Peyer's patch (tissue), 4 donors: ENCODE results near the gene ANKH. TPM values are rescaled to one million over a fixed set of nuclear protein-coding genes. Genes with fewer than 3 reads are reported as not detected.
A peak's percentile ranks its signal among the peaks of the same experiment; 100 is the strongest.

Source experiments
- DNase-seq, 3 donors: peaks; one replicate each; pipeline ENCODE4 v3.0.0-alpha.2; 2017 to 2019
- H3K27ac ChIP-seq, 4 donors: fragments of 200-600 bp; sonication (generic); one replicate each; pipeline ENCODE4 v1.5.1; 2016 to 2019
- H3K27me3 ChIP-seq, 2 donors: fragments of 200-600 bp; sonication (generic); one replicate each; pipeline ENCODE4 v1.5.1; 2019
- H3K36me3 ChIP-seq, 3 donors: fragments of 200-600 bp; sonication (generic); one replicate each; pipeline ENCODE4 v1.5.1; 2016 to 2019
- H3K4me1 ChIP-seq, 4 donors: fragments of 200-600 bp; sonication (generic); one replicate each; pipeline ENCODE4 v1.5.1; 2016 to 2019
- H3K4me3 ChIP-seq, 4 donors: fragments of 200-600 bp; sonication (generic); 1 replicate in 3 of 4; 2 replicates in 1 of 4; pipeline ENCODE4 v1.5.1; 2016 to 2019; ENCODE audit warnings: mild to moderate bottlenecking in 1 of 4
- H3K9me3 ChIP-seq, 4 donors: fragments of 200-600 bp; sonication (generic); one replicate each; pipeline ENCODE4 v1.5.1; 2016 to 2019; ENCODE audit warnings: mild to moderate bottlenecking in 1 of 4
- POLR2A ChIP-seq, 2 donors: fragments of 450-650 bp; IDR thresholded peaks; one replicate each; pipeline ENCODE4 v1.5.1; 2017; ENCODE audit warnings: antibody characterized with exemption in 2 of 2, mild to moderate bottlenecking in 2 of 2, moderate library complexity in 2 of 2
- total RNA-seq, 4 donors: library from RNA; depleted of rRNA; stranded (reverse); fragments of >200 nt; gene quantifications; one replicate each; pipeline ENCODE4 v1.1.0, GENCODE V29; 2016
- TF ChIP-seq, protein P1 (sequence below), 6 experiments: fragments of 450-650 bp in 4 of 6; fragments of 200-600 bp in 2 of 6; sonication (generic) in 1 of 6; IDR thresholded peaks; one replicate each; pipeline ENCODE4 v1.5.1; 2017 to 2019; ENCODE audit warnings: antibody characterized with exemption in 6 of 6, mild to moderate bottlenecking in 3 of 6, moderate library complexity in 1 of 6

Gene ANKH
- total RNA-seq, 4 donors from 2014 or later, result 28.9 to 98.0 (median 96.1) TPM

DNA sequence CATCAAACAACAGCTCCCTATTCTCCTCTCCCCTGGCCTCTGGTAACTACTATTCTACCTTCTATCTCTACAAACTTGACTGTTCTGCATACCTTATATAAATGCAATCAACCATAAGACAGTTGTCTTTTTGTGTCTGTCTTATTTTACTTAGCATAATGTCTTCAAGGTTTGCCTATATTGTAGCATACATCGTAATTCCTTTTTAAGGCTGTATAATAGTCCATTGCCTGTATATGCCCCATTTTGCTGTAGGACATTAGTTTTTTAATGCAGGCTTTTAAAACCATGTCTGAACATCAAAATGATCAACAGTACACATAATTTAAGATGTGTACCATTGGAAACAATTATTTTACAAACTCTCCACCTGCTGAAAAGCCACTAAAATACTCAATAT is 12.4 kb downstream of the ANKH start:
- no peaks in the 10 kb centered on the region for H3K9me3 ChIP-seq
- H3K36me3 ChIP-seq, result no peaks in the 10 kb centered on the region
- no peak for TF ChIP-seq POLR2A (IDR thresholded peaks at IDR 0.05)
- TF ChIP-seq, protein P1, sequence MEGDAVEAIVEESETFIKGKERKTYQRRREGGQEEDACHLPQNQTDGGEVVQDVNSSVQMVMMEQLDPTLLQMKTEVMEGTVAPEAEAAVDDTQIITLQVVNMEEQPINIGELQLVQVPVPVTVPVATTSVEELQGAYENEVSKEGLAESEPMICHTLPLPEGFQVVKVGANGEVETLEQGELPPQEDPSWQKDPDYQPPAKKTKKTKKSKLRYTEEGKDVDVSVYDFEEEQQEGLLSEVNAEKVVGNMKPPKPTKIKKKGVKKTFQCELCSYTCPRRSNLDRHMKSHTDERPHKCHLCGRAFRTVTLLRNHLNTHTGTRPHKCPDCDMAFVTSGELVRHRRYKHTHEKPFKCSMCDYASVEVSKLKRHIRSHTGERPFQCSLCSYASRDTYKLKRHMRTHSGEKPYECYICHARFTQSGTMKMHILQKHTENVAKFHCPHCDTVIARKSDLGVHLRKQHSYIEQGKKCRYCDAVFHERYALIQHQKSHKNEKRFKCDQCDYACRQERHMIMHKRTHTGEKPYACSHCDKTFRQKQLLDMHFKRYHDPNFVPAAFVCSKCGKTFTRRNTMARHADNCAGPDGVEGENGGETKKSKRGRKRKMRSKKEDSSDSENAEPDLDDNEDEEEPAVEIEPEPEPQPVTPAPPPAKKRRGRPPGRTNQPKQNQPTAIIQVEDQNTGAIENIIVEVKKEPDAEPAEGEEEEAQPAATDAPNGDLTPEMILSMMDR (IDR thresholded peaks at IDR 0.05), result no peak
- H3K4me1 ChIP-seq, result peaks cover 0 to 17% (median 0%) of the 10 kb centered on the region in 4 donors
- H3K27me3 ChIP-seq, result no peaks in the 10 kb centered on the region
- H3K4me3 ChIP-seq, result no peak overlapping the region
- no peak overlapping the region for H3K27ac ChIP-seq
- DNase-seq, result no peak

DNA sequence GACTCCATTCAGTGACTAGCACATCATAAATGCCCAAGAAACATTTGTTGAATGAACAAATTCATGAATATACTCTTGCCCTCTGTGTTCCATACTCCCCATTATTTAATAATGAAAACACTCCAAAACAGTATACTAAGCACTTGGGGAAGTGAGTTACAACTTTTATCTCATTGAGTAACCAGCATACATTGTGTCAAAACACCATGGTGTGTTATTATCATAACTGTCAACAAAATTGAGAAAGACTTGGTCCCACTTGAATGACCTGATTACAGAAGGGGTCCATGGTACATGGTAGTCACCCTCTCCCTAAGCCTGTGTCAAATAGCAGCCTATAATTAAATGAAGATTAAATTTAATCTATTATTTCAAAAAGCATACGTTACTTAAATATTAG is 16.2 kb downstream of the ANKH start:
- no peak overlapping the region for H3K27ac ChIP-seq
- no peaks in the 10 kb centered on the region for H3K36me3 ChIP-seq
- no peaks in the 10 kb centered on the region for H3K9me3 ChIP-seq
- peaks cover 0 to 15% (median 0%) of the 10 kb centered on the region in 4 donors for H3K4me1 ChIP-seq
- TF ChIP-seq POLR2A (IDR thresholded peaks at IDR 0.05), result no peak
- H3K4me3 ChIP-seq, result no peak overlapping the region
- DNase-seq, result no peak
- H3K27me3 ChIP-seq, result no peaks in the 10 kb centered on the region

DNA sequence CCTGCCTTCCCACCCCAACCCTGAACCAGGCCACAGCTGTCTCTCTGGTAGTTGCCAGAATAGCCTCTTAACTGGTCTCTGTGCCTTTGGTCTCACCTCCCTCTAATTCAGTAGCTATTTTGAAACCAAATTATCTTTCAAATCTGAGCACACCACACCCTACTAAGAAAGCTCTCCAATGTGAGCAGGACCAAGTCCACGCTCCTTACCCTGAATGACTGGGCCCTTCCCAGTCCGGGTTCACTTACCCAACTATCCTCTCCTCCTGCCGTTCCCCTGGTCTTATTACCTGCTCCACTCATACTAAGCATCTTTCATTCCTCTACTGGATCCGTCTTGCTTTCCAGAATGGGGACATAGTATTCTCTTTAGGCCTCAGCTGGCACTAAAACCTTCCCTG is 16.8 kb downstream of the ANKH start:
- peak in 1 of 3 donors; percentile 55 for DNase-seq
- Histone ChIP-seq H3K36me3 (no peaks in the 10 kb centered on the region), H3K27me3 (no peaks in the 10 kb centered on the region), H3K9me3 (no peaks in the 10 kb centered on the region), H3K4me1 (peaks cover 0 to 17% (median 0%) of the 10 kb centered on the region in 4 donors), H3K4me3 (no peak overlapping the region), H3K27ac (peak overlapping the region in 1 of 4 donors; percentile 37)
- no peak for TF ChIP-seq POLR2A (IDR thresholded peaks at IDR 0.05)

DNA sequence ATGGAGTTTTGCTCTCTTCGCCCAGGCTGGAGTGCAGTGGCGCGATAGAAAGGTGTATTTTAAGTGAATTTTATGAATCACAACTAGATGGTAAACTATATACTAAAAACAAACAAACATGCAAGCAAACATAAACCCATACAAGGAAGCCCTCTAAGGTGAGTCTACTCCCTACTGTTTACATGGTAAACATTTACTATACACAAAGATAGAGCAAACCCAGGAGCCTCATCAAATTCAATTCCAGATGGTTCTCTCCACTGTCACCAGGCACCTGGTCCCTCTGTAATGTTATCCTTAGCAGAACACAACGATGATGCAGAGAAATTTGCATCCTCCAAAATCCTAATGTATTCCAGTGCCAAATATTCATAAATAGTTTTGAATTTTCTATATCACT is 17.9 kb downstream of the ANKH start:
- Histone ChIP-seq H3K36me3 (peaks cover 0 to under 1% (median 0%) of the 10 kb centered on the region in 3 donors), H3K9me3 (no peaks in the 10 kb centered on the region), H3K4me3 (no peak overlapping the region), H3K27me3 (no peaks in the 10 kb centered on the region), H3K27ac (no peak overlapping the region), H3K4me1 (peaks cover 0 to 17% (median 0%) of the 10 kb centered on the region in 4 donors)
- TF ChIP-seq, protein P1 (IDR thresholded peaks at IDR 0.05), result no peak
- TF ChIP-seq POLR2A (IDR thresholded peaks at IDR 0.05), result no peak
- DNase-seq, result no peak

DNA sequence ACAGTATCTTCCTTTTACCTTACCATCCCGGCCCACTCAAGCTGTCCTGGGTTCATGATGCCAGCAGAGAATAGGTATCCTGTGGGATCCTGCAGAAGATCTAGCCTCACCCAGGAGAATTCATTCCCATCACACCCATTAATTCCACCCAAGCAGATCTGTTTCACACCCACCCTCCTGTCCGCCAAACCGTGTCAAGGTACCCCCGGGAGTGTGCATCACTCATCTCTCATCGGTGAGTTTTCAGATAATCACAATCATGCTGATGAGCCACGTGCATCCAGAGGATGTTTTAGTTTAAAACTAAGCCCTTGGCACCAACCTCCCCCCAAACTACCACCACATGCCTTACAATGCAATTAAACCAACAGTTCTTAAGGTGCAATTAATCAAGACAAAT is 18.8 kb downstream of the ANKH start:
- DNase-seq, result no peak
- Histone ChIP-seq H3K27ac (no peak overlapping the region), H3K4me1 (peaks cover 0 to 17% (median 0%) of the 10 kb centered on the region in 4 donors), H3K36me3 (peaks cover 0 to 6% (median 0%) of the 10 kb centered on the region in 3 donors), H3K9me3 (no peaks in the 10 kb centered on the region), H3K4me3 (no peak overlapping the region), H3K27me3 (no peaks in the 10 kb centered on the region)
- no peak for TF ChIP-seq POLR2A (IDR thresholded peaks at IDR 0.05)
- TF ChIP-seq, protein P1 (IDR thresholded peaks at IDR 0.05), result no peak

DNA sequence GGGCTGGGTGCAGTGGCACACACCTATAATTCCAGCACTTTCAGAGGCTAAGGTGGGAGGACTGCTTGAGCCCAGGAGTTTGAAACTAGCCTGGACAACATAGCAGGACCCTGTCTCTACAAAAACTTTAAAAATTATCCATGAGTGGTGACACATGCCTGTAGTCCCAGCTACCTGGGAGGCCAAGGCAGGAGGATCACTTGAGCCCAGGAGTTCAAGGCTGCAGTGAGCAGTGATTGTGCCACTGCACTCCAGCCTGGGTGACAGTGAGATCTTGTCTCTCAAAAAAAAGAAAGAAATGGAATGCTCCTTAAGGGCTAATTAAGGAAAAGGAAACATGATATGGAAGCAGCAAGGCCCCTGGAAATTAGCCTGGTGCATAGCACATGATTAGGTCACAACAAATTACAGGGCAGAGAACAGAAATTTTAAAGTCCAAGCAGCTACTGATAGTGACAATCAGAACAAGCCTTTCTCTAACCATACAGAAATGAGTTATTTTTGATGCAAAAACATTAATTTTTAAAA is 19.5 kb downstream of the ANKH start:
- Histone ChIP-seq H3K27me3 (no peaks in the 10 kb centered on the region), H3K4me3 (no peak overlapping the region), H3K36me3 (peaks cover 0 to 6% (median 0%) of the 10 kb centered on the region in 3 donors), H3K4me1 (peaks cover 0 to 17% (median 0%) of the 10 kb centered on the region in 4 donors), H3K9me3 (no peaks in the 10 kb centered on the region), H3K27ac (no peak overlapping the region)
- TF ChIP-seq, protein P1 (IDR thresholded peaks at IDR 0.05), result no peak
- TF ChIP-seq POLR2A (IDR thresholded peaks at IDR 0.05), result no peak
- no peak for DNase-seq

DNA sequence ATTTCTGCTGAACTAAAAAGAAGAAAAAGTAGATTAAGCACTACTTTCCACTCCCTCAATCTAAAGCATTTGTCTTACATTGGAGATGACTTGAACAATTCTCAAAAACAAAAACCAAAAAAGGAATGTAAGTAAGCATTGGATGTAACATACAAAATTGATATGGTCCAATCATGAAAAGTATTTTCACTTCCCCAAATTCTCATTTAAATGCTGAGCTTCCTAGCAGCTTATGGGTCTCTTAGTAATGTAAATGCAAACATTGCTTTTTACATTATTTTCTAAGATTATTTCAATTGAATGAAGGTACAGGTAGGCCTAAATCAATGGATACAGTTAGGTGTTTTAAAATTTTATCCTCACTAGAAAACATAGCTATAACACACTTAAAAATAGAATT is 20.0 kb downstream of the ANKH start:
- H3K27ac ChIP-seq, result no peak overlapping the region
- H3K36me3 ChIP-seq, result peaks cover 0 to 6% (median 0%) of the 10 kb centered on the region in 3 donors
- peaks cover 0 to 17% (median 0%) of the 10 kb centered on the region in 4 donors for H3K4me1 ChIP-seq
- TF ChIP-seq, protein P1 (IDR thresholded peaks at IDR 0.05), result no peak
- TF ChIP-seq POLR2A (IDR thresholded peaks at IDR 0.05), result no peak
- DNase-seq, result no peak
- no peaks in the 10 kb centered on the region for H3K9me3 ChIP-seq
- H3K4me3 ChIP-seq, result no peak overlapping the region
- no peaks in the 10 kb centered on the region for H3K27me3 ChIP-seq
